ENCODE measurements around the gene KCNMA1.

DNA sequence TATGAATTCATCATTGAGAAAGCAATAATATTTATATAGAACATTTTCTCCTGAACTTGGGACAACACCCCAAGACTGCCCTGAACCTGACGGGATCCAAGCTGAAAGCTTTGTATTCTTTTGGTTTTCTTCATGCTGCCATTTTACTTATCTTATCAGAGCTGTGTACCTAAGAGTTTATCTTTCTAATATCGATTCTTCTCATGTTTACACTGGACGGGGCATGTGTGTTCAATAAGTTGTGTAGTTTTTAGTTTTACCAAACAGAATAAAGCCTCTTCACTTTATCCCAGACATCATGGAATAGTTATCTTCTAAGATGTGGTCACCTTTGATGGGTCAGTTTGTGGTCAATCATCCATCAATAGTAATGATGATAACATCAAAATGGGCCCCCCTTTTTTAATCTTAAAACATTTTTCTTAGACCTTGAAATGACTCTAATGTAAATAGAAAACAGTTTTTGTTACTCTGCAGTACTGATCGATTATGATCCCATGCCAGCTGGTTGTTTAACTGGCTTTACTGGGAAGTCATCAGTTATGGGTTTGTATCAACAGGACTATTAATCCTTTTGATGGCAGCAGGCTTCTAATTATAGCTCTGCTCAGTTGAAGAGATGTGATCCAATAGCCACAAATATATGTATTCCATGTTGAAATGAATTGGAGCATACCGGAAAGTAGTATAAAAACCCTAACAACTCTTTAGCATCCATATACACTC lies 446.1 kb downstream of the KCNMA1 start:
- no peak for TF ChIP-seq POLR2A (IDR thresholded peaks at IDR 0.05)
- TF ChIP-seq, protein P1, sequence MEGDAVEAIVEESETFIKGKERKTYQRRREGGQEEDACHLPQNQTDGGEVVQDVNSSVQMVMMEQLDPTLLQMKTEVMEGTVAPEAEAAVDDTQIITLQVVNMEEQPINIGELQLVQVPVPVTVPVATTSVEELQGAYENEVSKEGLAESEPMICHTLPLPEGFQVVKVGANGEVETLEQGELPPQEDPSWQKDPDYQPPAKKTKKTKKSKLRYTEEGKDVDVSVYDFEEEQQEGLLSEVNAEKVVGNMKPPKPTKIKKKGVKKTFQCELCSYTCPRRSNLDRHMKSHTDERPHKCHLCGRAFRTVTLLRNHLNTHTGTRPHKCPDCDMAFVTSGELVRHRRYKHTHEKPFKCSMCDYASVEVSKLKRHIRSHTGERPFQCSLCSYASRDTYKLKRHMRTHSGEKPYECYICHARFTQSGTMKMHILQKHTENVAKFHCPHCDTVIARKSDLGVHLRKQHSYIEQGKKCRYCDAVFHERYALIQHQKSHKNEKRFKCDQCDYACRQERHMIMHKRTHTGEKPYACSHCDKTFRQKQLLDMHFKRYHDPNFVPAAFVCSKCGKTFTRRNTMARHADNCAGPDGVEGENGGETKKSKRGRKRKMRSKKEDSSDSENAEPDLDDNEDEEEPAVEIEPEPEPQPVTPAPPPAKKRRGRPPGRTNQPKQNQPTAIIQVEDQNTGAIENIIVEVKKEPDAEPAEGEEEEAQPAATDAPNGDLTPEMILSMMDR (IDR thresholded peaks at IDR 0.05), result no peak

Data from vagina (tissue), 2 donors.